Hepatic stellate cell (primary cell): Measurements from ENCODE around the gene NOTCH1.

ENCODE experiments used
- DNase-seq: peaks from one replicate; pipeline ENCODE4 v3.0.0; 2011; ENCODE audit warnings: low spot score

NOTCH1 gene

DNA sequence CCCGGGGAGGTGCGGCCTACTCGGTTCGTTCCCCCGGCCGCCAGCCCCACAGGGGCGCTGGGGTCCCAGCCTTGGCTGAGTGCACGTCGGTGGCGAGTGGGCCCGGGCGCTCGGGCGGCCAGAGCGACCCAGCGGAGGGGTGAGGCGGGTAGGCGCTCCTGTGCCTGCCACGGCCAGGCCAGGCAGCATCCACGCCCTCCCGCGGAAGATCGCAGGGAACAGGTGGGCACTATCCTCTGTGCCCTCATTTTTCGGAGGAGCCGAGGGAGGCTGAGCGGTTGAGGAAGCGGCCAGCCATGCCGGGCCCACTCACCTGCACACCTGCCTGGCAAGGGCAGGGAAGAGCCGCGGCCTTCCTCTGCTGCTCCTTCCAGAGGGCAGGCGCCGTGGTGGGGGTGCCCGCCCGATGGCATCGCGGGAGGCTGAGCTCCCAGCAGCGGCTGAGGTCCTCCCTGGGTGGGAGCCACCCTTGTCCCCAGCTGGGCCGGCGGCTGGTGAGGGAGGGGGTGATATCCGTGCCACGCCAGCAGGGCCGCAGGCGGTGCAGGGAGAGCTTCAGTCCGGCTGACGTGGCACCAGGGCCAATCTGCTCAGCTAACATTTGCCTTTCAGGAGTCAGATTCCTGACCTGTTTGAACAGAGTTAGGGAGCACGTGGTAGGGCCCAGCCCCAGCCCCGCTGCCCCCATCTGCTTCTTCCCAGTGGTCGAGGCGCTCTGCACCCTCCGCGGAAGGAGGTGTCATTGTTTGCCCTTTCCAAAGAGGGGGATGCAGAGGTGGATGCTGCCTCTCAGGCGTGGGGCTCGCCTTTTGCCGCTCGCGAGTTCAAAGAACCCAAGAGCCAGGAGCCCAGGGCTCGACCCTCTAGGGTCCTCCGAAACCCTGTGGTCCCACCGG, 61.4 kb downstream of the NOTCH1 start:
- DNase-seq: no peak

GRCh38 chr9:136483589-136484152, 62.2 kb downstream of the NOTCH1 start:
- peak; percentile 99 for DNase-seq

DNA sequence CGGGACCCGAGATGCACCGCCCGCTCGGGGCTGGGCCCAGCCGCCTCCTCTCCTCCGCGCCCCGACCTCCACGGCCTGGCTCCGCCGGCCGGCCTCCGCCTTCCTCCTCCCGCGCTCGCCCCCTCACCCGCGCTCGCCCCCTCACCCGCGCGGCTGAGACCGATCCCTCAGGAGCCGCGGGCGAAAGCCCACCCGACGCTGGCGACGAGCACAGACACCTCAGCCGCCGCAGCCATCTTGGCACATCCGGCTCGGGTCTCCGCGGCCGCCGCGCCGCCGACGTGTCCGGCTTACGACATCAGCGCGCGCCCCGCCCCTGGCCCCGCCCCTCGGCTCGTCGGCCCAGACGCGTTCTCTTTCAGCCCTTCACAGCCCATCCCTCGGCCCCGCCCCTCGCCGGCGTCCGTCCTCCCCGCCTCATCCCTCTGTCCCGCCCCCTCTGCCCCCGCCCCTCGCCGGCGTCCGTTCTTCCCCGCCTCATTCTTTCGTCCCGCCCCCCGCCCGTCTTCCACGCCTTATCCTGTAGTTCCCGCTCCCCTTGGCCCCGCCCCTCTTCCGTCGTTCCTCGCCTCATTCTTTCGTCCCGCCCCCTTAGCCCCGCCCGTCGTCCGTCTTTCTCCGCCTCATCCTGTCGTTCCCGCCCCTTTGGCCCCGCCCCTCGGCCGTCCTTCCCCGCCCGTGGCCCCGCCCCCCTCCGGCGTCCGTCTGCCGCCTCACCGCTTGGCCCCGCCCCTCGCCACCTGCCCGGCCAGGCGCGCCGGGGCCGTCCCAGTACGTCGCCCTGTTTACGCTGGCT, 62.9 kb downstream of the NOTCH1 start, which contains the start of gene SEC16A:
SEC16A (minus strand) TSS at position 248 of the 796 bp plus-strand sequence. CDS start 5,425 bp downstream, outside the sequence.
- DNase-seq: peak; percentile 94

- DNase-seq: peak; percentile 55
Observed at GRCh38 chr9:136482046-136482792, 63.6 kb downstream of the NOTCH1 start.

DNA sequence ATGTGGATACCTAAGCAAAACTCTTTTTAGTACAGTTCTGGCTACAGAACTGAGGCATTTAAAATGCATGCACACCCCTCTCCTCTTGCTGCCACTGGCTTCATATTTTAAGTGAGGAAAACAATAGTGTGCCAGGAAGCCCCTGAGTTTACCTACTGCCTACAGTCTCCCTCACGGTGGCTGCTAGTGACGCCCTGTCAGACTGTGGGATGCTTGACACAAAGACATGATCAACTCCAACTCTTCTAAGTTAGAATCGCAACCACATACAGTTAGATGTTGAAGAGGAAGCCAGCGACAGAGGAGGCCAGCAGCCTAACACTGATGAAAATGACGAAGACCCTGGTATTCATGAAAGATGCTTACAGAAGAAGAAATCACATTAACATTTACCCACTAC, 64.3 kb downstream of the NOTCH1 start:
- no peak for DNase-seq

- no peak for DNase-seq
Observed at GRCh38 chr9:136476369-136477150, 69.3 kb downstream of the NOTCH1 start.

DNA sequence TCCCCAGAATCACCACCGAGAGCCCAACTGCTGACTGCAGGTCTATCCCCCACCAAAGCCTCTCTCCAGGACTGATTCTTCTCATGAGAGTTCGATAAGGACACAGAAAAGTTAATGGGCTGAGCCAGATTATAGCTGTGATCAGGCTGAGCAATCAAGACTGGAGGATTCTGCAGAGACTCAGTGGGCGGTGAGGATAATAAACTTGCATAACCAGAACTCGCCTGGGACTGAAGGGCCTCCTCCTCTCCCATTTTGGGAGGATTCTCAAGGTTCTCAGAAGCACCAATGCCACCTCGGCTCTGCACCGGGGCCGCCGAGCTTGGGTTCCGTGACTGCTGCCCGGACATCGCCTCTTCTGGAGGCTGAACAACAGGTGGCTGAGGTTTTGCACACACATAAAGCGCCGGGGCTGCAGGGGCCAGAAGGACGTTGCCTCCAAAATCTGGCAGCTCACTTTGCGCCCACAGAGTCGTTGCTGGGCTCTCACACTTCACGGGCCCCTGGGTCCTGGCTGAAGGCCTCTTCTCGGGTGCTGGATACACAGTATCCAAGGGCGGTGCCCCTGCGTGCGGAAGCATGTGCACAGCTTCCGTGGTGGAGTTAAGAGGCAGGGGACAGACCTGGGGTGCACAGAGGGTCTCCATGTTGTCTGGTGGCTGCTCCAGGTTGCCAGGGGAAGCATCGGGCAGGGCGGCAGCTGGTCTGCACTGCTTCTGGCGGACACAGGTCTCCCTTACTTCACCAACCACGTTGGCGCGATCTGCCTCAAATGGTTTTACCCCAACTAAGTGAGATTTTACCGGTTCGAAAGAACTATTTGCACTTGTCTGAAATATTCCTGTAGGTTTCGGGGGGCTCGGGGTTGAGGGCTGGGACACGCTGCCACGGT, 70.6 kb downstream of the NOTCH1 start:
- DNase-seq: no peak

GRCh38 chr9:136474021-136474640, 71.7 kb downstream of the NOTCH1 start:
- DNase-seq: no peak

GRCh38 chr9:136473354-136473721, 72.5 kb downstream of the NOTCH1 start:
- no peak for DNase-seq

DNA sequence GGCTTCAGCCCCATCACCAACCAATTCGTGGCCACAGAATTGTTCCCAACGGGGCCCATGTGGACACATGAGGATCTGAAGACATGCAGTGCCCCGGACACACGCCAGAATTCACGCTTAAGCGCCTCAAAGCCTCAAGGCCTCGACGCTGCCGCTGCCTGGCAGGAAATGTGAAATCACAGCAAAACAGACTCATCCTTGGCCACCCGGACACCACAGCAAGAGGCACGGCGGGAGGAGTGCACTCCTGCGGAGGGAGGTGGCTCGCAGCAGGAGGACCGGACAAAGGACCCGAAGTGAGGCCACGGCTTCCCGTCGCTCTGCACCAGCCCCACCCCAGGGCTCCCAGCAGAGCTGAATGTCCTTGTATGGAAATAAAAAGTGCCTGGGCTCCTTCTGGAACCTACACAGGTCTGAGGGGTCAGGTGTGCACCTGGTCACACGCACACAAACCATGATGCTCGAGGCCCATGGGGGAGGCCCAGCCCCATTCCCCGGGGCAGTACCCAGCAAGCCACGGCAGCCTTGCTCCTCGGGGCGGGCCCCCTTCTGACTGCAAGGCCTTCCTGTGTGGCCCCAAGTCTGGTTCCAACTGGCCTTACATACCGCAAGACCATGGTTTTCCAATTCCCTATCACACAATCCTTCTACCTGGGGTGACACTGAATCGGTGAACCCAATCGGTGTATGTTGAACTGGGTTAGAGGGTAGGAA, 73.1 kb downstream of the NOTCH1 start:
- no peak for DNase-seq

DNA sequence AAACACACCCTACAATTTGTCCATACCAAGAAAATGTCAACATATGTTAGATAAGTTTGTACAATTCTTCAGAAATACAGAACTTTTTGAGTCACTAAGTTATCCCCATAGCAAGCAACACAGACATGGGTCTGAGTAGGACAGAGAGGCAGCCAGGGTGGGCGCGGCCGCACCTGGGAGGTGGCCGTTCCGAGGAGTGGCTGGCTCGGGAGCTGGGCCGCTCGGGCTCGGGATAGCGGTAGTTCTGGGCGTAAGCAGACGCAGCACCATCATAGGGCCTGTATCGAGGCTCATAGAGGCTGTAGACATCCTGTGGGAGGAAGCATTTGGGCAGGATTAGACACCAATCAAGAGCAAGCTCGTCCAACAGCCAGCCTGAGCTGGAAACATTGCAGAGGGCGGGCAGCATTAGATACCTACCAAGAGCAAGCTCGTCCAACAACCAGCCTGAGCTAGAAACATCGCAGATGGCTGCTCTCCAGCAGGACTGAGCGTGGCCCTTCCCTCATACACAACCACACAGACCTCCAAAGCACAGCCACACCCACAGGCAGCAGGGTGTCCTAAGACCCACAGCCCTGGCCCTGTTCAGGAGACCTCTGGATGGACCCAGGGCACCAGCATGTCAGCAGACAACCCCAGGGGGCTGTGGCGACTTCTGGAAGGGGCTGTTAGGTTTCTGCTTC, 73.9 kb downstream of the NOTCH1 start:
- DNase-seq: no peak

DNA sequence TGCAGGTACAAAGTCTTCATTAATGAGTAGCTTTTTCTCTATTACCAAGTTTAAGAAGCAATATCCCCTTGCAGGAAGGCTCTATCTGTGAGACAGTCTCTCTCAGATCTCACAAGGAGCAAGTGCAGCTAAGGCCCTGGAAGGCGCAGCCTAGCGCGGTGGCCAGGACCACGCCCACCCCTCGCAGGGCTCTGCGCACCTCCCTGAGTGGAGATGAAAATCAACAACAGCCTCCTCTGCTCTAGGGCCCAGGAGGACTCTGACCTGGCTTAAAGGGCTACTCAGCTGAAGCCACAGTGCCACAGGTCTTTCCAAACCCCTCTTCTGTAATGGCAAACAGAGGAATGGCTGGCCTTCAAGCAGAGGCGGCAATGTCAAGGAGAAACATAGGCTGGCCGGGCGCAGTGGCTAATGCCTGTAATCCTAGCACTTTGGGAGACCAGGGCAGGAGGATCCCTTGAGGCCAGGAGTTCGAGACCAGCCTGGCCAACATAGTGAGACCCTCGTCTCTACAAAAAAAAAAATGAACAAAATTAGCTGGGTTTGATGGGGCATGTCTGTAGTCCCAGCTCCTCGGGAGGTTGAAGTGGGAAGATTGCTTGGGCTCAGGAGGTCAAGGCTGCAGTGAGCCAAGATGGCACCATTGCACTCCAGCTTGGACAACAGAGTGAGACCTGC, 74.9 kb downstream of the NOTCH1 start:
- DNase-seq: no peak

DNA sequence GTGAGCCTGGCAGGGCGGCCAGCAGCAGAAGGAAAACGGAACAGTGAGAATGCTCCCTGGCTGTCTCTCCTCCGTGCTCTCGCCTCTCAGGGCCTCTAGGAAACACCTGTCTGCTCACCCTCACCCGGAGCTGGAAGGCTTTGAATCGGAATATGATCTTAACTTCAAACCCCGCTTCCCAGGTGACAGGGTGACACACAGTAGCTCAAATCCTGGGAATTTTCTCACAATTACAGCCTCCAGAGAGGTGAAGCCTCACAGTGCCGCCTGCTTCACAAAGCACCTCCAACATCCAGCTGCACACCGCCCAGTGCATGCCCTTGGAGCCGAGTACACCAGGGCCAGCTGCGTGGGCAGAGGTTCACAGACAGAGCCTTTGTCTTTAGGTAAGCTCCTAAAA, 75.5 kb downstream of the NOTCH1 start:
- no peak for DNase-seq

GRCh38 chr9:136467766-136468165, 78.1 kb downstream of the NOTCH1 start:
- DNase-seq: no peak

GRCh38 chr9:136466155-136466541, 79.7 kb downstream of the NOTCH1 start:
- no peak for DNase-seq

GRCh38 chr9:136465500-136466154, 80.2 kb downstream of the NOTCH1 start:
- DNase-seq: no peak

DNA sequence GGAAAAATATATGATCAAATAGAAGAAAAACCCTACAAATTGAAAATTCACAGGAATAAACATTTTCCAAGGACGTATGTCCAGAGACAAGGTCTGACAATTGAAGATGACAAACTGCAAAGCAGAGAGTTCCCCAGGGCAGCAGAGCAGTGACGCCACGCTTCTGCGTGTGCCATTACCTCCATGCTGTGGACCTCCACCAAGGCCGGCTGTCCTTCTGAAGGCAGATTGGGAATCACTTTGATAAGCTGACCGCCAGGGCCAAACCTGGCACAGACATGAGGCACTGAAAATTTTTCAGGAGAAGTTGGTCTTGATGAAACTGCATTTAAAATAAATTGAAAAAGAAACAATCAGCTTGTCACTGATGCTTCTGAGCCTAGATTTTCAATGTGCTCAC, 81.6 kb downstream of the NOTCH1 start:
- DNase-seq: no peak
